Transverse colon (tissue), 4 donors: Measurements from ENCODE around the gene BHMT2. TPM values are rescaled to one million over a fixed set of nuclear protein-coding genes. Genes with fewer than 3 reads are reported as not detected.

Experiments used
- DNase-seq: peaks from one replicate; pipeline ENCODE4 v3.0.0-alpha.2; 2019
- H3K27ac ChIP-seq, 4 donors: fragments of 200-600 bp; sonication (generic); 2 replicates each; pipeline ENCODE4 v1.5.1; 2016 to 2018; ENCODE audit warnings: inconsistent platforms in 4 of 4
- H3K27me3 ChIP-seq: fragments of 200-600 bp; sonication (generic); 2 replicates; pipeline ENCODE4 v1.5.1; 2017; ENCODE audit warnings: inconsistent platforms
- H3K36me3 ChIP-seq, 4 donors: fragments of 200-600 bp; sonication (generic); 2 replicates each; pipeline ENCODE4 v1.5.1; 2017 to 2019; ENCODE audit warnings: inconsistent platforms in 4 of 4
- H3K4me1 ChIP-seq, 4 donors: fragments of 200-600 bp; sonication (generic); 2 replicates each; pipeline ENCODE4 v1.5.1; 2017 to 2020; ENCODE audit warnings: inconsistent platforms in 4 of 4
- H3K4me3 ChIP-seq, 4 donors: fragments of 200-600 bp; sonication (generic); 1 replicate in 1 of 4; 2 replicates in 3 of 4; pipeline versions ENCODE4 v1.5.1 to v1.6.1; 2017 to 2019; ENCODE audit warnings: inconsistent platforms in 4 of 4
- H3K9me3 ChIP-seq, 2 donors: fragments of 200-600 bp; sonication (generic); 2 replicates each; pipeline ENCODE4 v1.5.1; 2017 to 2019; ENCODE audit warnings: inconsistent platforms in 2 of 2
- EP300 ChIP-seq: sonication (generic); formaldehyde crosslinking; IDR thresholded peaks from one replicate; pipeline ENCODE4 v1.6.1; 2017; ENCODE audit warnings: antibody characterized with exemption, low read depth
- POLR2A ChIP-seq: fragments of 450-650 bp; IDR thresholded peaks from one replicate; pipeline ENCODE4 v1.6.1; 2016; ENCODE audit warnings: antibody characterized with exemption, mild to moderate bottlenecking, moderate library complexity
- POLR2AphosphoS5 ChIP-seq, 3 donors: sonication (generic); formaldehyde crosslinking; IDR thresholded peaks; one replicate each; pipeline ENCODE4 v1.6.1; 2016; ENCODE audit warnings: antibody characterized with exemption in 3 of 3
- WGBS, 2 donors: methylation state at CpG; one replicate each; pipeline ENCODE4 v1.1.5; 2018; ENCODE audit warnings: low coverage in 1 of 2; 5-methylcytosine and 5-hydroxymethylcytosine counted together
- in situ Hi-C, 4 donors: fragments of 200-750 bp; cut with MboI; loops; one replicate each; pipeline versions ENCODE4 v1.15.0 to v1.15.1; 2017; ENCODE audit warnings: low sequenced_read_pairs in 3 of 4, low pct_ligation_motif_present in 1 of 4, low pct_unique_long_range_greater_than_20kb in 1 of 4
- intact Hi-C: fragments of 100-400 bp; cut with DNase I; formaldehyde crosslinking; loops from one replicate; pipeline ENCODE4 v1.15.1; 2023; ENCODE audit warnings: low total_unique reads
- total RNA-seq, 4 donors: library from RNA; depleted of rRNA; stranded (reverse); fragments of >200 nt; gene quantifications; one replicate each; pipeline ENCODE4 v1.1.0, GENCODE V29; 2016
- TF ChIP-seq, protein P1 (sequence below), 5 experiments: fragments of 200-600 bp in 3 of 5; fragments of 450-650 bp in 2 of 5; sonication (generic) in 3 of 5; IDR thresholded peaks; 1 replicate in 2 of 5; 2 replicates in 3 of 5; pipeline ENCODE4 v1.5.1; 2016 to 2017; ENCODE audit warnings: antibody characterized with exemption in 5 of 5, inconsistent platforms in 3 of 5, mild to moderate bottlenecking in 2 of 5, moderate library complexity in 1 of 5

The BHMT2 gene
- total RNA-seq, 4 donors from 2014 or later = 1.6 to 12.1 (median 2.5) TPM

DNA sequence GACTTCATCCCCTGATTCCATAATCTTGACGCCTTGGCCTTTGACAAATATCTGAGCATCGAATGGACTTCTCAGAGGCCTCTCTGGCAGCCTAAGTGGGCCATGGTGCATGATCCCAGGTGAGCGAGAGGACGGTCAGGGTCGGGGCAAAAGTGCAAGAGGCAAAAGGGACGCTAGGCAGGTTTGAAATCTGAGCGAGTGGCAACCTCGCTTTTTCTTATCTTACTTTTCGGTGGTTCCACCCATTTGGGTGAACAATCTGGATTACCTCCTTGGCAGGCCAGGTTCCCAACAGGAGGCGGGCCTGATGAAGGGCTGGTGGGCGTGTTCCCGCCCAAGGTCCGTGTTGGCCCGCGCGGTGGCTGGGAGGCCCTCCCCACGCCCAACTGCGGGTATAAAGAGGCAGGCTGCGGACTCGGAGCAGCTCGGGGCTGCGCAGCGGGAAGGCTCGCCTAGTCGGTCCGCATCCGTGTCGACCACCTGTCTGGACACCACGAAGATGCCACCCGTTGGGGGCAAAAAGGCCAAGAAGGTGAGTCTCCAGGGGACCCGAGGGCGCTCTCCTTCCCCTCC lies 41.9 kb downstream of the BHMT2 start, which contains the start of gene BHMT:
Gene BHMT, plus strand, starts transcription at position 423 of the 573 bp plus-strand sequence. Its CDS starts 77 bp downstream, at position 500.
- in situ Hi-C loops = no loop called here
- intact Hi-C loops = no loop called here
- no peaks in the 10 kb centered on the region for H3K36me3 ChIP-seq
- no peak for DNase-seq
- no peak for TF ChIP-seq POLR2AphosphoS5 (IDR thresholded peaks at IDR 0.05)
- TF ChIP-seq POLR2A = no peak
- TF ChIP-seq EP300 = no peak
- TF ChIP-seq, protein P1, sequence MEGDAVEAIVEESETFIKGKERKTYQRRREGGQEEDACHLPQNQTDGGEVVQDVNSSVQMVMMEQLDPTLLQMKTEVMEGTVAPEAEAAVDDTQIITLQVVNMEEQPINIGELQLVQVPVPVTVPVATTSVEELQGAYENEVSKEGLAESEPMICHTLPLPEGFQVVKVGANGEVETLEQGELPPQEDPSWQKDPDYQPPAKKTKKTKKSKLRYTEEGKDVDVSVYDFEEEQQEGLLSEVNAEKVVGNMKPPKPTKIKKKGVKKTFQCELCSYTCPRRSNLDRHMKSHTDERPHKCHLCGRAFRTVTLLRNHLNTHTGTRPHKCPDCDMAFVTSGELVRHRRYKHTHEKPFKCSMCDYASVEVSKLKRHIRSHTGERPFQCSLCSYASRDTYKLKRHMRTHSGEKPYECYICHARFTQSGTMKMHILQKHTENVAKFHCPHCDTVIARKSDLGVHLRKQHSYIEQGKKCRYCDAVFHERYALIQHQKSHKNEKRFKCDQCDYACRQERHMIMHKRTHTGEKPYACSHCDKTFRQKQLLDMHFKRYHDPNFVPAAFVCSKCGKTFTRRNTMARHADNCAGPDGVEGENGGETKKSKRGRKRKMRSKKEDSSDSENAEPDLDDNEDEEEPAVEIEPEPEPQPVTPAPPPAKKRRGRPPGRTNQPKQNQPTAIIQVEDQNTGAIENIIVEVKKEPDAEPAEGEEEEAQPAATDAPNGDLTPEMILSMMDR (IDR thresholded peaks at IDR 0.05) = no peak
- peaks cover 56% of the 10 kb centered on the region for H3K27me3 ChIP-seq
- H3K4me3 ChIP-seq = no peak within 1 kb of the TSS
- no peaks in the 10 kb centered on the region for H3K9me3 ChIP-seq
- no peak within 1 kb of the TSS for H3K27ac ChIP-seq
- peaks cover 0 to 15% (median 8%) of the 10 kb centered on the region in 4 donors for H3K4me1 ChIP-seq
- WGBS, 2 donors = 53% methylated on average over 25 of the region's 32 CpGs; no CpG with 5 or more reads in 1 of the 2 donors

DNA sequence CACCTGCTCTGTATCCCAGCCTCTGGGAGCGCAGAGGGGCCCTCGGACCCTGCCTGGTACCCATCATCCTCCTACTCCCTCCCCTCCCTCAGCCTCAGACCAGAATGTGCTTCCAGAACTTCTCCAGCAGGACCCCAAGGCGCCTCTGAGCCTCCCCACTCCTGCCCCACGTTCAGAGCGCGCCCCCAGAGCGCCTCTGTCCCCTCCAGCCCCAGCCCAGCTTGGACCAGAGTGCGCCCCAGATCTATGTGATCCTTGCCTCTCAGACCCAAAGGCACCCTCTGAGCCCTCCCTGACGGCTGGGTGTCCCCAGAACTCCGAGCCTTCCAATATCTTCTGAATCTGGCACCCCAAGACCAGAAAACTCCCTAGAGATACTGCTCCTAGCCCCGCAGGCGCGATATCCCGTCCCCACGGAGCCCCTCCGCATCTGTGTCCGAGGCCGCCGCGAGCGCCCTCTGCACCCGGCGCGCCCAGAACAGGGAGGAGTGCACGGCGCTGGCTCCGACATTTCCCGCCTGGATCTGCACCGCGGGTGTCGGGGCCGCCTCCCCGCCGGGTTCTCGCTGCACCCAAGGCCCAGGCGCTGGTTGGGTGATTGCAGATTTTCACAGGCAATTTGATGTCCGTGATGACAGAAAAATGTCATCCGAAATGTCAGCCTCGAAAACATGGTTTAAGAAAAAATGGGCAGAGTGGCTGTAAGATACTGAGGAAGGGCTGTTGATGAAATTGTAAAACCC lies 42.6 kb downstream of the BHMT2 start:
- H3K27me3 ChIP-seq = peaks cover 56% of the 10 kb centered on the region
- no peak for TF ChIP-seq POLR2A
- TF ChIP-seq, protein P1 (IDR thresholded peaks at IDR 0.05) = no peak
- TF ChIP-seq POLR2AphosphoS5 (IDR thresholded peaks at IDR 0.05) = no peak
- no peak for TF ChIP-seq EP300
- H3K4me3 ChIP-seq = no peak overlapping the region
- H3K4me1 ChIP-seq = peaks cover 0 to 15% (median 8%) of the 10 kb centered on the region in 4 donors
- no peak for DNase-seq
- H3K36me3 ChIP-seq = no peaks in the 10 kb centered on the region
- no peak overlapping the region for H3K27ac ChIP-seq
- in situ Hi-C loops = no loop called here
- intact Hi-C loops = no loop called here
- WGBS, 2 donors = 25% methylated on average over 38 of the region's 39 CpGs; no CpG with 5 or more reads in 1 of the 2 donors
- no peaks in the 10 kb centered on the region for H3K9me3 ChIP-seq

DNA sequence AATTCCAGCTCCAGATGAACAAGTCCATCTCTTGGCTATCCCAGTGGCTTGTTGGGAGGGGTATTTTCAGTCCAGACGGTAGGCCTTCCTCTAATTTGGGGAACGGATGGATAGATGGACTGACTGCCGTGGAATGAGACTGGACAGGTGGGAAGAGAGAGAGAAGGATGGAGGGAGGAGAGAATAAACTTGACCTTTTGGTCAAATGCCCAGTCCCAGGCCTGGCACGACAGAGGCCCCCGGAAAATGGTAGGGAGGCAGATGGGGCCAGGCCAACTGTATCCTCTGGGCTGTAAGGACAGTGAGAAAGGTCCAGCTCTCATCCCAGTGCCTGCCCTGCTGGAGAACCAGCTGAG lies 43.1 kb downstream of the BHMT2 start:
- in situ Hi-C loops (no loop called here), intact Hi-C loops (no loop called here)
- no peak for DNase-seq

DNA sequence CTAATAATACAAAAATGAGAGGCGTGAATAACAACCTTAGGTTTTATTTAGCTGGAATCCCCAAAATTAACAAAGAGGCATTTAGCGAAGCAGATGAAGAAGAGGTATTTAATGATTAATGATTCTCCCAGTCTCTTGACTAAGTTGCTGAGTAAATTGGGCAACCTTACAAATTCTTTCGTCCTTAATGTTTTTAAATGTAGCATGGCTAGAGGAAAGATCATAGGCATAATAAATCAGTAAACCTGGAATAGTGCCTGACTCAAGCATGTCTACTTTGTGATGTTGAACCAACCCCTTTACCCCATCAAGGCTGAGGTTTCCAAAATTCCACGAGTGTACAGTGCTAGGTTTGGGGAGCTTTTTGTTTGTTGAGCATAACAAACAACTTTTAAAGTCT lies 49.9 kb downstream of the BHMT2 start:
- Histone ChIP-seq H3K27ac (no peak overlapping the region), H3K27me3 (peaks cover 6% of the 10 kb centered on the region), H3K4me1 (no peaks in the 10 kb centered on the region), H3K36me3 (no peaks in the 10 kb centered on the region), H3K4me3 (no peak overlapping the region), H3K9me3 (no peaks in the 10 kb centered on the region)
- in situ Hi-C loops (no loop called here), intact Hi-C loops (no loop called here)
- no peak for DNase-seq
- WGBS, 2 donors = 76 to 87% methylated on average over 4 of the region's 4 CpGs
- TF ChIP-seq EP300 (no peak), POLR2A (no peak), POLR2AphosphoS5 (IDR thresholded peaks at IDR 0.05) (no peak)

More for the DNA sequence above, 43.1 kb downstream of the BHMT2 start:
- Histone ChIP-seq H3K4me1 (peaks cover 0 to 15% (median 8%) of the 10 kb centered on the region in 4 donors), H3K4me3 (no peak overlapping the region), H3K27ac (no peak overlapping the region), H3K36me3 (no peaks in the 10 kb centered on the region), H3K27me3 (peaks cover 56% of the 10 kb centered on the region), H3K9me3 (no peaks in the 10 kb centered on the region)
- WGBS, 2 donors = 88 to 93% methylated on average over 3 to 5 of the region's 5 CpGs
- no peak for TF ChIP-seq EP300
- TF ChIP-seq, protein P1 (IDR thresholded peaks at IDR 0.05) = no peak
- no peak for TF ChIP-seq POLR2A
- no peak for TF ChIP-seq POLR2AphosphoS5 (IDR thresholded peaks at IDR 0.05)
